ENCODE measurements around the gene LRRC57. TPM values are rescaled to one million over a fixed set of nuclear protein-coding genes. Genes with fewer than 3 reads are reported as not detected.

LRRC57 gene
- total RNA-seq, 2 donors from 2014 or later = 6.9 to 8.3 TPM

GRCh38 chr15:42553554-42553953 lies 5.0 kb upstream of the LRRC57 start:
- intact Hi-C loops (cut with DNase I) = no loop called here
- Histone ChIP-seq H3K27ac (no peak overlapping the region), H3K9me3 (no peaks in the 10 kb centered on the region), H3K4me3 (no peak overlapping the region), H3K4me1 (peaks cover 7% of the 10 kb centered on the region), H3K36me3 (replicated peaks in 1 of 2; ENCODE audit: insufficient read depth in 1 of 2, low read depth in 2 of 2) (no peaks in the 10 kb centered on the region), H3K27me3 (no peaks in the 10 kb centered on the region)
- 71 to 90% methylated on average over 1 of the region's 1 CpG for WGBS, 2 donors
- DNase-seq (no peak), ATAC-seq (no peak)
- TF ChIP-seq CTCF (IDR thresholded peaks at IDR 0.05) (no peak), POLR2A (IDR thresholded peaks at IDR 0.05) (no peak)

- Histone ChIP-seq H3K4me3 (peak overlapping the region in 1 of 2 donors; percentile 91), H3K36me3 (replicated peaks in 1 of 2; ENCODE audit: insufficient read depth in 1 of 2, low read depth in 2 of 2) (peaks cover 0 to 2% of the 10 kb centered on the region in 2 donors), H3K4me1 (peaks cover 17% of the 10 kb centered on the region), H3K27ac (no peak overlapping the region), H3K27me3 (no peaks in the 10 kb centered on the region), H3K9me3 (no peaks in the 10 kb centered on the region)
- intact Hi-C loops (cut with DNase I) = no loop called here
- DNase-seq (no peak), ATAC-seq (no peak)
- WGBS, 2 donors = 70 to 71% methylated on average over 12 of the region's 12 CpGs
- no peak for TF ChIP-seq CTCF (IDR thresholded peaks at IDR 0.05)
These were observed 1.3 kb upstream of the LRRC57 start for GRCh38 chr15:42549741-42550392.

- peak; percentile 34 for ATAC-seq
- Histone ChIP-seq H3K36me3 (replicated peaks in 1 of 2; ENCODE audit: insufficient read depth in 1 of 2, low read depth in 2 of 2) (peaks cover 0 to 5% of the 10 kb centered on the region in 2 donors), H3K4me3 (peak overlapping the region; percentile 89 to 91), H3K27ac (peak overlapping the region; percentile 71 to 92 (median 81)), H3K4me1 (peaks cover 17% of the 10 kb centered on the region), H3K27me3 (no peaks in the 10 kb centered on the region), H3K9me3 (no peaks in the 10 kb centered on the region)
- DNase-seq = peak in 2 of 4 donors; percentile 11 to 25
- 1% methylated on average over 15 of the region's 15 CpGs for WGBS, 2 donors
- TF ChIP-seq CTCF (IDR thresholded peaks at IDR 0.05) (no peak), POLR2A (IDR thresholded peaks at IDR 0.05) (no peak)
- intact Hi-C loops (cut with DNase I) = no loop called here
These were observed 469 bp upstream of the LRRC57 start for GRCh38 chr15:42549032-42549491.

GRCh38 chr15:42547918-42548248 lies 710 bp downstream of the LRRC57 start:
- Histone ChIP-seq H3K27me3 (no peaks in the 10 kb centered on the region), H3K36me3 (replicated peaks in 1 of 2; ENCODE audit: insufficient read depth in 1 of 2, low read depth in 2 of 2) (peaks cover 0 to 5% of the 10 kb centered on the region in 2 donors), H3K9me3 (no peaks in the 10 kb centered on the region), H3K4me1 (peaks cover 10% of the 10 kb centered on the region), H3K4me3 (peak overlapping the region; percentile 89 to 91), H3K27ac (peak overlapping the region; percentile 71 to 92 (median 81))
- 1 to 2% methylated on average over 7 to 9 of the region's 9 CpGs for WGBS, 2 donors
- intact Hi-C loops (cut with DNase I) = no loop called here
- TF ChIP-seq CTCF (IDR thresholded peaks at IDR 0.05) (no peak), POLR2A (IDR thresholded peaks at IDR 0.05) (no peak)
- DNase-seq (no peak), ATAC-seq (peak; percentile 6)

All from body of pancreas (tissue), 4 donors.